Measurements from ENCODE around the gene PSMG2.

GRCh38 chr18:12751891-12752290 lies 49.0 kb downstream of the PSMG2 start:
- no peak for TF ChIP-seq CTCF (conservative IDR thresholded peaks at IDR 0.05; ENCODE audit: low read length)
- TF ChIP-seq EZH2phosphoT487 (IDR thresholded peaks at IDR 0.05; ENCODE audit: borderline replicate concordance): no peak

Measured in Loucy (cell line).